Mesendoderm (in vitro differentiated cells): Measurements from ENCODE around the gene RBBP8. TPM values are rescaled to one million over a fixed set of nuclear protein-coding genes. Genes with fewer than 3 reads are reported as not detected.
A peak's percentile ranks its signal among the peaks of the same experiment; 100 is the strongest.
"Not testable (repeated sequence)": the region's sequence is repeated elsewhere in the genome, so short reads cannot be mapped to it uniquely, and the experiment has no call there.

ENCODE experiments used
- DNase-seq: peaks from one replicate; pipeline ENCODE4 v3.0.0; 2013
- H2AK5ac ChIP-seq: 2 replicates; pipeline ENCODE4 v1.6.1; 2013; ENCODE audit warnings: low read length, inconsistent platforms
- H2BK120ac ChIP-seq: 2 replicates; pipeline ENCODE4 v1.6.1; 2013; ENCODE audit warnings: low read depth, mild to moderate bottlenecking, low read length, moderate library complexity, mixed read lengths
- H2BK15ac ChIP-seq: replicated peaks from 2 replicates; pipeline ENCODE4 v1.6.1; 2013; ENCODE audit warnings: low read depth, mild to moderate bottlenecking, moderate library complexity
- H2BK5ac ChIP-seq: 2 replicates; pipeline ENCODE4 v1.6.1; 2013; ENCODE audit warnings: low read length, inconsistent platforms
- H3K18ac ChIP-seq: 2 replicates; pipeline ENCODE4 v1.6.1; 2013; ENCODE audit warnings: mild to moderate bottlenecking, low read length, mixed read lengths
- H3K23ac ChIP-seq: one replicate; pipeline ENCODE4 v1.6.1; 2013; ENCODE audit warnings: low read length
- H3K27ac ChIP-seq: 2 replicates; pipeline ENCODE4 v1.5.1; 2013; ENCODE audit warnings: low read depth, mild to moderate bottlenecking, inconsistent platforms, low read length, moderate library complexity
- H3K27me3 ChIP-seq: 2 replicates; pipeline ENCODE4 v1.6.1; 2013; ENCODE audit warnings: low read length, control low read depth, mild to moderate bottlenecking, inconsistent platforms; ENCODE audit not compliant: insufficient read depth, poor library complexity
- H3K36me3 ChIP-seq: 2 replicates; pipeline ENCODE4 v1.6.1; 2013; ENCODE audit warnings: low read length, inconsistent platforms; ENCODE audit not compliant: control insufficient read depth, insufficient read depth
- H3K4ac ChIP-seq: one replicate; pipeline ENCODE4 v1.6.1; 2013; ENCODE audit warnings: low read depth, mild to moderate bottlenecking, low read length, moderate library complexity
- H3K4me1 ChIP-seq: 2 replicates; pipeline ENCODE4 v1.6.1; 2013; ENCODE audit warnings: low read depth, low read length, inconsistent platforms; ENCODE audit not compliant: control insufficient read depth
- H3K4me2 ChIP-seq: 2 replicates; pipeline ENCODE4 v1.6.1; 2013; ENCODE audit warnings: low read length
- H3K4me3 ChIP-seq: 2 replicates; pipeline ENCODE4 v1.5.1; 2013; ENCODE audit warnings: mild to moderate bottlenecking, low read length
- H3K56ac ChIP-seq: one replicate; pipeline ENCODE4 v1.6.1; 2013; ENCODE audit warnings: low read length
- H3K79me1 ChIP-seq: 2 replicates; pipeline ENCODE4 v1.6.1; 2013; ENCODE audit warnings: low read length, inconsistent platforms
- H3K79me2 ChIP-seq: 2 replicates; pipeline ENCODE4 v1.6.1; 2013; ENCODE audit warnings: mild to moderate bottlenecking, low read length; ENCODE audit not compliant: control insufficient read depth, insufficient read depth
- H3K9ac ChIP-seq: 2 replicates; pipeline ENCODE4 v1.6.1; 2013; ENCODE audit warnings: low read length, inconsistent platforms
- H4K5ac ChIP-seq: one replicate; pipeline ENCODE4 v1.6.1; 2013; ENCODE audit warnings: low read length
- H4K8ac ChIP-seq: one replicate; pipeline ENCODE4 v1.6.1; 2013; ENCODE audit warnings: low read depth, mild to moderate bottlenecking, control low read depth, low read length, moderate library complexity
- WGBS: extraction: QIAGEN DNeasy Blood & Tissue Kit; methylation state at CpG from one replicate; pipeline ENCODE4 v1.1.7; 2013; ENCODE audit warnings: low lambda C conversion rate, missing lambda C conversion rate; ENCODE audit not compliant: insufficient coverage; ENCODE audit errors: extremely low coverage; 5-methylcytosine and 5-hydroxymethylcytosine counted together
- polyA plus RNA-seq, 2 experiments: library from polyadenylated mRNA; stranded (reverse); fragments of 200-250 nt; gene quantifications; one replicate each; pipeline ENCODE4 v1.2.3, GENCODE V29; 2013

The RBBP8 gene
- 62.0 TPM for polyA plus RNA-seq (2013, experiment 1 of 2)
- polyA plus RNA-seq (2013, experiment 2 of 2) = 70.7 TPM

- WGBS = no CpG with 5 or more reads among the region's 82 CpGs
- H3K4me1 ChIP-seq = no peaks in the 10 kb centered on the region
- H2AK5ac ChIP-seq = no peak within 1 kb of the TSS
- peaks cover 6% of the 10 kb centered on the region for H3K79me2 ChIP-seq
- peak; percentile 94 for DNase-seq
- peak within 1 kb of the TSS; percentile 97 for H3K4me3 ChIP-seq
- H3K79me1 ChIP-seq = peaks cover 2% of the 10 kb centered on the region
- peak within 1 kb of the TSS; percentile 99 for H3K4me2 ChIP-seq
- peak within 1 kb of the TSS; percentile 23 for H4K5ac ChIP-seq
- H3K27me3 ChIP-seq = no peaks in the 10 kb centered on the region
- peak within 1 kb of the TSS; percentile 84 for H2BK5ac ChIP-seq
- no peak within 1 kb of the TSS for H2BK120ac ChIP-seq
- H3K4ac ChIP-seq = peak within 1 kb of the TSS; percentile 81
- H3K18ac ChIP-seq = peak within 1 kb of the TSS; percentile 95
- no peak within 1 kb of the TSS for H2BK15ac ChIP-seq
- H3K36me3 ChIP-seq = no peaks in the 10 kb centered on the region
- H4K8ac ChIP-seq = no peak within 1 kb of the TSS
- H3K9ac ChIP-seq = peak within 1 kb of the TSS; percentile 97
- H3K27ac ChIP-seq = peak within 1 kb of the TSS; percentile 90
- peak within 1 kb of the TSS; percentile 98 for H3K56ac ChIP-seq
- no peak within 1 kb of the TSS for H3K23ac ChIP-seq
These were observed at the start of gene RBBP8 for GRCh38 chr18:22933206-22933965. RBBP8 (plus strand) TSS chr18:22933328; CDS start chr18:22936852, 3,524 bp downstream.

GRCh38 chr18:22883827-22884226 lies 49.3 kb upstream of the RBBP8 start:
- Histone ChIP-seq H3K23ac (no peak overlapping the region), H3K18ac (no peak overlapping the region), H3K56ac (no peak overlapping the region), H2BK5ac (no peak overlapping the region), H3K4ac (no peak overlapping the region), H3K79me1 (no peaks in the 10 kb centered on the region), H2AK5ac (no peak overlapping the region), H3K4me2 (no peak overlapping the region), H2BK15ac (no peak overlapping the region), H3K4me3 (no peak overlapping the region), H3K27me3 (no peaks in the 10 kb centered on the region), H3K9ac (no peak overlapping the region), H3K79me2 (no peaks in the 10 kb centered on the region), H4K8ac (no peak overlapping the region), H4K5ac (no peak overlapping the region), H3K4me1 (no peaks in the 10 kb centered on the region), H2BK120ac (no peak overlapping the region), H3K27ac (no peak overlapping the region), H3K36me3 (no peaks in the 10 kb centered on the region)
- DNase-seq = no peak
- WGBS = no CpG with 5 or more reads among the region's 1 CpG

GRCh38 chr18:22885694-22886093 lies 47.4 kb upstream of the RBBP8 start:
- no CpG with 5 or more reads among the region's 11 CpGs for WGBS
- H2BK15ac ChIP-seq, H3K23ac ChIP-seq, H3K36me3 ChIP-seq, H3K18ac ChIP-seq, H3K9ac ChIP-seq, H2AK5ac ChIP-seq, H3K4me1 ChIP-seq, H2BK5ac ChIP-seq, H4K8ac ChIP-seq, H3K27ac ChIP-seq, H3K56ac ChIP-seq, H3K4me3 ChIP-seq, DNase-seq, H3K27me3 ChIP-seq, H2BK120ac ChIP-seq, H3K79me2 ChIP-seq, H4K5ac ChIP-seq, H3K4ac ChIP-seq, H3K79me1 ChIP-seq, H3K4me2 ChIP-seq: not testable (repeated sequence)

GRCh38 chr18:22899421-22899820 lies 33.7 kb upstream of the RBBP8 start:
- H3K56ac ChIP-seq = no peak overlapping the region
- no peak overlapping the region for H3K27ac ChIP-seq
- H3K4ac ChIP-seq = no peak overlapping the region
- no peaks in the 10 kb centered on the region for H3K79me1 ChIP-seq
- H2BK15ac ChIP-seq = no peak overlapping the region
- H3K79me2 ChIP-seq = no peaks in the 10 kb centered on the region
- no peak overlapping the region for H3K18ac ChIP-seq
- no peaks in the 10 kb centered on the region for H3K4me1 ChIP-seq
- H3K36me3 ChIP-seq = no peaks in the 10 kb centered on the region
- H3K27me3 ChIP-seq = no peaks in the 10 kb centered on the region
- no peak for DNase-seq
- no peak overlapping the region for H3K23ac ChIP-seq
- H3K4me3 ChIP-seq = no peak overlapping the region
- H4K8ac ChIP-seq = no peak overlapping the region
- no peak overlapping the region for H3K9ac ChIP-seq
- H4K5ac ChIP-seq = no peak overlapping the region
- H3K4me2 ChIP-seq = no peak overlapping the region
- H2BK5ac ChIP-seq = no peak overlapping the region
- H2BK120ac ChIP-seq = no peak overlapping the region
- H2AK5ac ChIP-seq = no peak overlapping the region

- H3K23ac ChIP-seq = no peak overlapping the region
- no peak overlapping the region for H2BK15ac ChIP-seq
- WGBS = no CpG with 5 or more reads among the region's 5 CpGs
- no peak overlapping the region for H3K4ac ChIP-seq
- no peak overlapping the region for H4K5ac ChIP-seq
- no peak overlapping the region for H3K4me2 ChIP-seq
- H4K8ac ChIP-seq = no peak overlapping the region
- no peaks in the 10 kb centered on the region for H3K36me3 ChIP-seq
- H3K9ac ChIP-seq = no peak overlapping the region
- no peaks in the 10 kb centered on the region for H3K79me1 ChIP-seq
- no peak overlapping the region for H3K56ac ChIP-seq
- no peak overlapping the region for H2BK5ac ChIP-seq
- H3K4me3 ChIP-seq = no peak overlapping the region
- H3K27ac ChIP-seq = no peak overlapping the region
- no peaks in the 10 kb centered on the region for H3K79me2 ChIP-seq
- no peaks in the 10 kb centered on the region for H3K27me3 ChIP-seq
- no peak overlapping the region for H2AK5ac ChIP-seq
- DNase-seq = no peak
- no peaks in the 10 kb centered on the region for H3K4me1 ChIP-seq
- no peak overlapping the region for H2BK120ac ChIP-seq
- no peak overlapping the region for H3K18ac ChIP-seq
These were observed 32.4 kb upstream of the RBBP8 start for GRCh38 chr18:22900558-22901238.
